Activated CD4-positive, alpha-beta T cell treated with anti-CD3 and anti-CD28 coated beads for 1 hour (primary cell): ENCODE results near the gene MEDAG.
"Not testable (repeated sequence)": the region's sequence is repeated elsewhere in the genome, so short reads cannot be mapped to it uniquely, and the experiment has no call there.

Source experiments
- DNase-seq: peaks from one replicate; pipeline ENCODE4 v3.0.0-alpha.2; 2020

Gene MEDAG

GRCh38 chr13:30910676-30911075, 4.6 kb downstream of the MEDAG start:
- DNase-seq = no peak

DNA sequence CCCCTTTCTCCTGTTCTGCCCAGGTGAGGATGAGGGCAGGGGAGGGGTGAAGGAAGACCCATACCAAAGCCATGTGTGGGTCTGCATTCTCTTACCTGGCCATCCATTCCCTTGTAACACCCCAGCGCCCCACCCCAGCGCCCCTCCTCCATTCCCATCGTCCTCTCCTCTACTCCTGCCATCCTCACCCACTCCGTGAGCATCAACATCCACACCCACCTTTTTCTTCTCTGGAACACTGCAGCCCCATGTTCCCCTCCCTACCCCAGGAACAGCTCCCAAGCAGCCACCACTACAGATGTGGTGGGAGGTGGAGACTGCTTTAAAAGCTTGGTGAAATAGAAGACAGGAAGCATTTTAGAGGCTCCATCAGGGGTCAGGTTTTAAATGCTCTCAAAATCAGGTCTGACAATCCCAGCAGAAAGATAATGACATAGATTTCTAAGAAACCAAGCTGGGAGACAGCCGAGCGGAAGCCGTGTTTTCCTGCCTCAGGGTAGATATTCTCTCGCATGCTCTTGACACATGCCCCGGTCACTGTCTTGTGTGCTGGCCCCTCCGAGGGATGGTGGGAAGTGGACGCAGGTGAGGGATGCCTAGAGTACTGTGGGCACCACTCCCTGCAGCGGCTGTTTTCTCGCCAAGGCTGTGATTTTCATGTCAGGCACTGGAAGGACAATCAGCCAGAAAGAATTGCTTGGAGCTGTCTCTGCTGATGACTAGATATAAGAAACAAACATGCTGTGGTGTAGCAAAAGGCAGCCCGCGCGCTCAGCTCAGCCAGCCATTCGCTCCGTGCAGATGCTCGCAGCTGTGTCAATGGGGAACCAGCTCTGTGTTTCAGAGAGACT, 9.8 kb downstream of the MEDAG start:
- DNase-seq = no peak

DNA sequence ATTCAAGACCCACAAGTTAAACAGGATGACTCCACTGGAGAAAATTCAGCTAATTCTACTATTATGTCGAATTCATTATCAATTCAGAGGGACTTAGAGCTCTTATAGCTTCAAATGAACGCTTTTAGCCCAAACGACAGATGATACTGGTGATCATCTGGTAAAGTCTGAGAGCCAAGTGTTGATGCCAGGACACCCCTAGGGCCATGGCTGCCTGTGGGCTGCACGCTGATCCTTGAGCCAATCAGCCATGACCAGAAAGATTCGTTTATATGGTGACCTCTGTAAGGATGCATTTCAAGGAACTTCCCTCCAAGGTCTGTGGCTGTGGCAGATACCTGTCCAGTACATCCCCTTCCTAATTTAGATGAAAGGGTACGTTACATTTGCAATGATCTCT, 10.9 kb downstream of the MEDAG start:
- no peak for DNase-seq

- no peak for DNase-seq
Observed at GRCh38 chr13:30918662-30919405, 12.8 kb downstream of the MEDAG start.

GRCh38 chr13:30920162-30920909, 14.3 kb downstream of the MEDAG start:
- no peak for DNase-seq

DNA sequence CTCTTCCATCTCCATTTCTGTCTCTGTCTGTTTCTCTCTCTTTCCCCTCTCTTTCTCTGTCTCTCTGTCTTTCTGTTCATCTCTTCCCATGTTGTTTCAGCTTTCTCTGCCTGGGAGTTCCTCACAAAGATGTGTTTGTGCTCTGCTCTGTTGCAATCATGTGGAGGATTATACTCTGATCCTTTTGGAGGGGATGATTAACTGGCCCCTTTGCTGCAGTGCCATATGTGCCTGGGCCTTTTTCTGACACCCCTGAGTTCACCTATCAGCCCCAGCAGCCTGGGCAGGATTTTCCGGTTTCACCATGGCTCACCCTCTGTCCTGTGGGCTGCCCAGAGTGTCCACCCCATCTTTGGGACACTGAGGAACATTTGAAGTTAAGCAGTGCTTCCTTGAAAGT, 17.3 kb downstream of the MEDAG start:
- no peak for DNase-seq

GRCh38 chr13:30924721-30925120, 18.6 kb downstream of the MEDAG start:
- DNase-seq = no peak

DNA sequence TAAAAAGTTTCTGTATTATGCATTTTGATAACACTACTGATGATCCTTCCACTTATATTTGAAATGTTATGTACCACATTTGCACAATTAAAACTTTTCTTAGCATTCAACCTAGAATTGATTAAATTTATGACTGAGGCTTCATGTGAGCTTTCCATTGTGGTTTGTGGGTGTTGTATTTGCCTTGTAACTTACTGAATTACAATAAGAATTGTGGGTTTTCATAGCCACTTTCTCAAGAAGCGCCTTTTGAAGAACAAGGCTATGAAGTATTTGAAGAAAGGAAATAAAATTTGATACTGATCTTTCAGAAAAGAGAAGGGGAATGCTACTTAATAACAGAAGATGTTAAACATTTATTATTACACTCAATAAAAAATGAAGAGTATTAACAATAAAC, 19.4 kb downstream of the MEDAG start:
- DNase-seq = no peak

DNA sequence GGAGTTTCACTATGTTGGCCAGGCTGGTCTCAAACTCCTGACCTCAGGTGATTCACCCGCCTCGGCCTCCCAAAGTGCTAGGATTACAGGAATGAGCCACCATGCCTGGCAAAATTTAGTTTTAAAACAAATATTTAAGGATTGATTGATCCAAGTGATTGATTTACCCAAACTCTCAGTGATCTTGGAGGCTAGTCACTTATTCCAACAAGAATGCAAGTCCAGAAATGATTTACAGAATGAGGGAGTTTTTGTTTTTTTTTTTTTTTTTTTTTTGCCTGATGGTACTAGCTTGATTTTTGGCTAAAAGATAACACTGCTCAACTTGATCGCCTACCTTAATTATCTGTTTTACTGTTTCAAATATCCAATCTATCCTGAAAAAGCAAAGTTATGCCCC, 20.7 kb downstream of the MEDAG start:
- no peak for DNase-seq

- DNase-seq = not testable (repeated sequence)
Observed at GRCh38 chr13:30927188-30927587, 21.1 kb downstream of the MEDAG start.

DNA sequence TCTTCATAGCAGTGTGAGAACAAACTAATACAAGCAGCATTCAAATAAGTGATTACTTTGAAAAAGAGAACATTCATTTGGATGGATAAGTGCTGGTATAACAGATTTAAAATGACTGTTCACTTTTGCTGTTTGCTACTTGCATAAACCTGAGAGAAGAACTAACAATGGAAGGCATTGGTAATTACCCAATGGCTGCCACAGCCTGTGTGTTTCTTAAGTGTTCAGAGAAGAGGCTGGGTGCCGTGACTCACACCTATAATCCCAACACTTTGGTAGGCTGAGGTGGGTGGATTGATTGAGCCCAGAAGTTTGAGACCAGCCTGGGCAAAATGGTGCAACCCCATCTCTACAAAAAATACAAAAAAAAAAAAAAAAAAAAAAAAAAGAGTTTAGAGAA, 21.5 kb downstream of the MEDAG start:
- DNase-seq = no peak

DNA sequence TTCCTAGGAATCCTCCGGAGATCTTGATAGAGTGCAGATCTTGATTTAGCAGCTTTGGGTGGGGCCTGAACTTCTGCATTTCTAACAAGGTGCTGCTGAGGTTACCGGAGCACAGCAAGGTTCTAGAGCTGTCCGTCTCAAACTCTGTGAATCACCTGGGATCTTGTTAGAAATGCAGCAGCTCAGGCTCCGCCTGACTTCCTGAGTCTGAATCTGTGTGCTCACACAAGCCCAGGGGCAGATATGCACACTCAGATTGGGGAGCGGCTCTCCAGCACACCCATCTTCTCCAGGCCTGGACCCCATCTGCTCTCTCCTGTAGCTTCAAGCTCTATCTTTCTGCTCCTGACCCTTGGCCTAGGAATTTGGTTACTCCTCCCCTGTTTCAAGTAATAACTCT, 22.9 kb downstream of the MEDAG start:
- DNase-seq = no peak

GRCh38 chr13:30932481-30933353, 26.6 kb downstream of the MEDAG start, which contains the start of gene TEX26:
Gene TEX26, plus strand, starts transcription at chr13:30932656. Its CDS starts 60 bp downstream, at chr13:30932716.
- DNase-seq = no peak

DNA sequence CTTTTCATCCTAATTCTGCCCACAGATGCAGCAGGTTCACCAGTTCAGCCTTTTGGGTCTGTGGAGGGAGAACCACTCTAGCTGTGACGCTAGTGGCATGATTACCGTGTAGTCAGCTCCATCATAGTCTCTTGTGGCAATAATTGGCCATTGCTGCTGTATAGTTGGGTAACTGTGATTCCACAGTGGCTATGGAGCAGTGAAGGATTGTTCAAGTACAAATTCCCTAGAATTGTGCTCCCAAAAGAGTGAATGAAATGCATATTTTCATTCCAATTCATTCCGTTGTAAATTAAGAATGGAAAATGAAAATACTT, 27.2 kb downstream of the MEDAG start:
- no peak for DNase-seq

DNA sequence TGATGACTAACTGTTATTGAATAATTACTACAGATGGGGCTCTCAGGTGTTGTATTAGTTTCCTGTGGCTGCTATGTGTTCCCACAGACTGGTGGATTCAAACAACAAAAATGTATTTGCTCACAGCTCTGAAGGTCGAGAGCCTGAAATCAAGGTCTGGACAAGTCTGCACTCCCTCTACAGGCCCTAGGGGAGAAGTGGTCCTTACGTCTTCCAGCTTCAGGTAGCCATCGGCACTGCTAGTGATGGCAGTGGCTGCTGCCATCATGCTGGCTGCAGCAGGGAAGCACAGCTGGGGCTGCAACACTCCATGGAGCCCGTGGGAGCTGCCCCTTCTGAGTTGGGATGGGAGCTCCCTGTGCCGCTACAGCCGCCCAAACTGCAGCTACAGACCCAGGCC, 28.3 kb downstream of the MEDAG start:
- DNase-seq = no peak

GRCh38 chr13:30934803-30935202, 28.7 kb downstream of the MEDAG start:
- no peak for DNase-seq

DNA sequence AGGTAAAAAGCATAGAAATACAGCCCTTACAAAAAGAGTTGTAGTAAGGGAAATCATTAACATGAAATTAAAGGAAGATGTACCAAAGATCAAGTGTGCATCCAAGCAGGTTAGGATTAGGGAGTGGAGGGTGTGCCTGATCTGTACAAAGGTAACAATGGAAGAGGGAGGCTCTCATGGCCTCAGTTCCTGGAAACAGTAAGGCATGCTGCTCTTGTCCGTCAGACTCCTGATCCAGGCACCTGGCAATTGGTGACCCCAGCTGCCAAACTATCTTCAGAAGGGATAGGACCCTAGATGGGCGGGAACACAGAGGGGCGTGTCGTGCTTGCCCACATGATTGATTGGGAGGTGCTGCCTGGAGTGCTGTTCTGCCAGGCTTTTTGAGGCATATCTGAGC, 30.9 kb downstream of the MEDAG start:
- no peak for DNase-seq

DNA sequence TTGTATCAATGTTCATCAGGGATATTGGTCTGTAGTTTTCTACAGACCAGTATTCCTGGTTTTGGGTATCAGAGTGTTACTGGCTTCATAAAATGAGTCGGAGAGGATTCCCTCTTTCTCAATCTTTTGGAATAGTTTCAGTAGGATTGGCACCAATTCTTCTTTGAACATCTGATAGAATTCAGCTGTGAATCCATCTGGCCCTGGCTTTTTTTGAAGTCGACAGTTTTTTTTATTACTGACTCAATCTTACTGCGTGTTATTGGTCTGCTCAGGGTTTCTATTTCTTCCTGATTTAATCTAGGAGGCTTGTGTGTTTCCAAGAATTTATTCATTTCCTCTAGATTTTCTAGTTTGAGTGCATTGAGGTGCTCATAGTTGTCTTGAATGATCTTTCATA, 37.8 kb downstream of the MEDAG start:
- DNase-seq = no peak

DNA sequence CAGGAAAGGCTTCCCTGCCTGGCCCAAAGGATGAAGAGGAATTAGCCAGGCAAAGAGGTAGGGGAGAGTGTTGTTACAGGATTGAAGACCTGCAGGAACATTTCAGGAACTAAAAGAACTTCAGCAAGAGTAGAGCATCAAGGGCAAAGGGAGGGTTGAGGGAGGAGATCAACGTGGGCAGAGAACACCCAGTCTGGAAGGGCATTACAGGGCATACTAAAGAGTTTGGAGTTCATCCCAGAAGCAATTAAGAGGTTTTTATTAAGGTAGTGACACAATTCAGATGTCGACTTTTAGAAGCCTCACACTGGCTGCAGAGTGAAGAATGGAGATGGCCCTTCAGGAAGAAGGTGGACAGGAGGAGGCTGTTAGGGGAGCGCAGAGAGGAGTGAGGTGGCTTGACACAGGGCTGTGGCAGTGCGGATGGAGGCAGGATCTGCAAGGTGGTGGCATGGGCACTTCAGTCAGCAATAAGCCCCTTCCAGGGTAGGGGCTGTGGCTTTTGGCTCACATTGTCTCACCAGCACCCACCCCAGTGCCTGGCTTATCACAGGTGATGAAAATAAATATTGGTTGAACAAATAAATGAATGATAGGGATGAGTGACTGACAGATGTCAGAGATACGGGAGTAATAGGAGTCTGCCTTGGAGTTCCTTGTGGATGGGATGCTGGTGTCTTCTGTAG, 51.3 kb downstream of the MEDAG start:
- DNase-seq = no peak

DNA sequence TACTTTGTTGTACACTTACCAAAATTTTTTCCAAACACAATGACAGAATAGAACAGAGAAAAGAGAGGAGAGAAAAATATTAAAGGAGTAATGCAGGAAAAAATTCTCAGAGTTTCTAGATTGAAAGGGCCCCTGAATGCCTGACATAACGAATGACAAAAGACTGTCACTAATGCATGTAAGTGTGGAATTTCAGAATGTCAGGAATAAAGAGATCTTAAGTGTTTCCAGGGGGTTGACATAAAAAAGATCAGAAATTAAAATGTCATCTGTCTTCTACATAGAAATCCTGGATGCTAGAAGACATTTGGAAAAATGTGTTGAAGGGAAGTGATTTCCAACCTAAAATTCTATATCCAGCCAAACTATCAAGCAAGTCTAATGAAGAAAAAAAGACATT, 53.6 kb downstream of the MEDAG start:
- no peak for DNase-seq

- no peak for DNase-seq
Observed at GRCh38 chr13:30963791-30964190, 57.7 kb downstream of the MEDAG start.

DNA sequence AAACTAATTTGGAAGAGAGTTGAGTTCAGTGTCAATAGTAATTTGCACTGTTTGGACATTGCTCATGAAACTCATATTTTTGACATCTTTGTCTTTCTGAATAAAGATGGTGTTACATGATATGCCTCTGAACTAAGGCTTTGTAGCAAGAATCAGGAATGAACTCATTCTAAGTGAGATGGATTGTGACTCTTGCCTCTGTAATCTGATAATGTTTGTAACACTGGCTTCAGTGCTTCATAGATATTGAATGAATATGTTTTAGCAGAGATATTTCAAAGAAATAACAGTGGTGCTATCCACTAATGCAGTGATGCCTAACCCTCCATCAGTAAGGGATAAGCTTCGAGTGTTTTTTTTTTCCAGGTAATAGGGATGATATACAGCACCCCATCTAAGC, 59.3 kb downstream of the MEDAG start:
- no peak for DNase-seq
